Right cardiac atrium (tissue), 5 donors: Measurements from ENCODE around the gene IRX2. TPM values are rescaled to one million over a fixed set of nuclear protein-coding genes. Genes with fewer than 3 reads are reported as not detected.

Experiments used
- ATAC-seq, 2 donors: fragments of 200-7000 bp; cut with Tn5 transposase; one replicate each; pipeline versions ENCODE4 v1.8.0 to v1.9.1; 2020; ENCODE audit warnings: moderate library complexity in 2 of 2, mild to moderate bottlenecking in 1 of 2
- DNase-seq, 3 donors: peaks; one replicate each; pipeline ENCODE4 v3.0.0-alpha.2; 2020
- H3K27ac ChIP-seq: one replicate; pipeline ENCODE4 v1.5.1; 2013; ENCODE audit warnings: mild to moderate bottlenecking, low read length, control low read depth, moderate library complexity
- H3K27me3 ChIP-seq: one replicate; pipeline ENCODE4 v1.6.1; 2013; ENCODE audit not compliant: control insufficient read depth, insufficient read depth
- H3K4me1 ChIP-seq: one replicate; pipeline ENCODE4 v1.6.1; 2013; ENCODE audit warnings: low read length; ENCODE audit not compliant: control insufficient read depth, insufficient read depth
- H3K4me3 ChIP-seq: one replicate; pipeline ENCODE4 v1.5.1; 2013; ENCODE audit warnings: low read length, control low read depth
- H3K9me3 ChIP-seq: one replicate; pipeline ENCODE4 v1.6.1; 2013; ENCODE audit warnings: low read length; ENCODE audit not compliant: control insufficient read depth
- WGBS: extraction: QIAGEN DNeasy Blood & Tissue Kit; methylation state at CpG from one replicate; pipeline ENCODE4 v1.1.7; 2013; 5-methylcytosine and 5-hydroxymethylcytosine counted together
- intact Hi-C, 4 donors: fragments of 100-400 bp; cut with DNase I; formaldehyde crosslinking; loops; one replicate each; pipeline versions ENCODE4 v1.11.0 to v1.14.0; 2022 to 2023
- long read RNA-seq, 4 donors: library from polyadenylated mRNA; unstranded; transcript quantifications; one replicate each; pipeline ENCODE4 v2.0.0, GENCODE V29; 2020 to 2021
- polyA plus RNA-seq: library from polyadenylated mRNA; stranded (reverse); fragments of 200-250 nt; gene quantifications from one replicate; pipeline ENCODE4 v1.2.3, GENCODE V29; 2013
- total RNA-seq, 4 donors: library from RNA; stranded (reverse); fragmentation: NEBNext Ultra II Directional; extraction: Animal tissue kit (Norgen Biotek cat#: 25700); gene quantifications; one replicate each; pipeline ENCODE4 v1.2.1, GENCODE V29; 2021
- donor health status: healthy with polysubstance abuse.
- donor health status: DM: no; HTN: yes; CAD: no.
- donor health status: DM: no; HTN: no; CAD: no.
- donor health status: DM: no; HTN: yes; CAD: no; lungs with severe emphysema.
- donor health status: DM: yes; HTN: yes; CAD: no.

Gene IRX2
- total RNA-seq (1 to 10 TPM in 1 of 4 donors, under 1 TPM in 2, not detected in 1; 0.46 to 1.4 (median 0.79) TPM), polyA plus RNA-seq (0.20 TPM)
- long read RNA-seq, donor 1, result 0 reads
- long read RNA-seq, donor 2, partial matches to known transcripts, result 0 of 2 reads
- long read RNA-seq, donor 2, other reads (novel, unspliced or antisense), result 0 of 2 reads
- long read RNA-seq, donor 3, result 0 reads
- long read RNA-seq, donor 4, result 0 reads

DNA sequence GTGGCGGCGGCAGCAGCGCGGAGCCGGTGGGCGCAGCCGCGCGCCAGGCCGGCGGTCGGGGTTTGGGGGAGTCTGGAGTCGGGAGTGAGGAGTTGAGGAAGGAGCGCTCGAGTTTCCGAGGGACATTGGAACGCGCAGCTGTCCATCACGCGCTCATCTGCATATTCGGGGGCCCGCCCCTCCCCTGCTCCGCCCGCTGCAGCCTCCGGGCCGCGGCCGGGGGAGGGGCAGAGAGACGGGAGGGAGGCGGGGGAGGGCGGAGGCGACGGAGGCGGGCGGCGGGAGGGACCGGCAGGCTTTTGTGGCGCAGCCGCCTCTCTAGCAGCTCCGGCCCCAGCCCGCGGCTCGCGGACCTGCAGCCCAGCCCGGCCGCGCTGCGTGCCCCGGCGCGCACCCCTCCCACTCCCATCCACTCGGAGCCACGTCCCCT is at the start of gene IRX2:
TSS of gene IRX2 (minus strand) at position 86 of the 430 bp plus-strand sequence. CDS start 264 bp downstream, outside the sequence.
- H3K27ac ChIP-seq, result no peak within 1 kb of the TSS
- H3K27me3 ChIP-seq, result peaks cover 2% of the 10 kb centered on the region
- peak within 1 kb of the TSS; percentile 51 for H3K4me3 ChIP-seq
- intact Hi-C loops, result no loop called here
- DNase-seq, result peak; percentile 74 to 87 (median 84)
- no peaks in the 10 kb centered on the region for H3K4me1 ChIP-seq
- ATAC-seq, result peak; percentile 89 to 90
- H3K9me3 ChIP-seq, result no peaks in the 10 kb centered on the region
- WGBS, result 2% methylated on average over 53 of the region's 53 CpGs

DNA sequence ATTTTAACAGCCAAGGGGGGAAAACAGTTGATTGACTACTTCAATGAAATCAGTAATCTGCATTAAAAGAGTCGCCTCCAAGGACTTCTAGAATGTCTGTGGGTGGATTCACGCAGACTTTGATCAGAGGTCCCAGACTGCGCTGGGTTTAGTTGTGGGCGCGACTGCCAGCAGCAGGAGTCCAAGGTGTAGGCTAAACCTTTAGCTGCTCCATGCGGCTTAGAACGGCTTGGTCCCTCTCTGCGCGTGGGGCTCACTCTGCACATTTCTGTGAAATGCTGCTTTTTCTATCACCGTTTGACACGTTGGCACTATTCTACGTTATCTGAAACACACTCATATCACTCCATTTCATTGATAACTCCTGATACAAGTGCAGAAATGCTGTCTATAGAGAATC is 48.6 kb upstream of the IRX2 start:
- H3K27ac ChIP-seq, result no peak overlapping the region

DNA sequence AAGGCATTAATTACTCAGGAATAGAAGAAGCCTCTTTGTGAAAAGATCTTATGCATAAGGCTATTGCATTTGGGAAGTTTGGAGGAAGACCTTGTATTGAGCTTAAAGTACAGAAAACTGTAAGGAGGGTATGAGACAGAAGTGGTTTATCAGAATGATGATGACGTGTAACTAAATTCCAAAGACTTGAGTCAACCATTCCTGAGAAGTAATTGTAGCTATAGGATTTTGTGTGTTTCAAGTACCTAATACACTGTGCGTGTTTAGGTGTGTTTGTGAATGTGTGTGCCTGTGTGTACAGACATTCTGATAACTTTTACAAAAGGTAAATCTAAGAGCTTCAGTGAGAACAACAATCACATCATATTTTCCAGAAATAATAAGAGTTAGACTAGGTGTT is 46.5 kb upstream of the IRX2 start:
- no peak overlapping the region for H3K4me3 ChIP-seq
- DNase-seq (no peak), ATAC-seq (no peak)
- H3K27me3 ChIP-seq, result no peaks in the 10 kb centered on the region
- intact Hi-C loops, result no loop called here
- H3K27ac ChIP-seq, result no peak overlapping the region
- WGBS, result 49% methylated on average over 2 of the region's 2 CpGs
- no peaks in the 10 kb centered on the region for H3K4me1 ChIP-seq
- H3K9me3 ChIP-seq, result peaks cover 2% of the 10 kb centered on the region

More for the DNA sequence above, 48.6 kb upstream of the IRX2 start:
- WGBS, result 63% methylated on average over 12 of the region's 12 CpGs
- Histone ChIP-seq H3K9me3 (peaks cover 2% of the 10 kb centered on the region), H3K4me3 (no peak overlapping the region), H3K27me3 (no peaks in the 10 kb centered on the region), H3K4me1 (no peaks in the 10 kb centered on the region)
- intact Hi-C loops, result no loop called here
- no peak for ATAC-seq
- no peak for DNase-seq

- H3K4me1 ChIP-seq, result no peaks in the 10 kb centered on the region
- no peak for ATAC-seq
- DNase-seq, result no peak
- WGBS, result 70% methylated on average over 3 of the region's 3 CpGs
- no peak overlapping the region for H3K4me3 ChIP-seq
- intact Hi-C loops, result no loop called here
- H3K27me3 ChIP-seq, result no peaks in the 10 kb centered on the region
- H3K9me3 ChIP-seq, result peaks cover 5% of the 10 kb centered on the region
- H3K27ac ChIP-seq, result no peak overlapping the region
Measured at GRCh38 chr5:2797160-2797559, 45.7 kb upstream of the IRX2 start.

DNA sequence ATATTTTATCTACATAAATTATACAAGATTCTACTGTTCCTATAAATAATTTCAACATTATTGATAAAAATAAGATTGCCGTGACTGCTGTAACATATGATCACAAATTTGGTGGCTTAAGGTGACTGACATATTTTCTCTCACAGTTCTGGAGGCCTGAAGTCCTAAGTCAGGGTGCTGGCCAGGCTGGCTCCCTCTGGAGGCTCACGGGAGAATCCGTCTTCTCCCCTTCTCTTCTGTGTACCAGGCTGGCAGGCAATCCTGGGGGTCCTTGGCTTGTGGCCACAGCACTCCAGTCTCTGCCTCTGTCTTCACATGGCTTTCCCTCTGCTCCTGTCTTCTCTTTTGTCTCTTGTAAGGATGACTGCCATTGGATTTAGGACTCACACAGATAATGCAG is 31.7 kb upstream of the IRX2 start:
- H3K4me3 ChIP-seq, result no peak overlapping the region
- H3K27me3 ChIP-seq, result no peaks in the 10 kb centered on the region
- peaks cover 2% of the 10 kb centered on the region for H3K9me3 ChIP-seq
- no peaks in the 10 kb centered on the region for H3K4me1 ChIP-seq
- H3K27ac ChIP-seq, result no peak overlapping the region
- intact Hi-C loops, result no loop called here
- 85% methylated on average over 3 of the region's 3 CpGs for WGBS
- DNase-seq (no peak), ATAC-seq (no peak)

DNA sequence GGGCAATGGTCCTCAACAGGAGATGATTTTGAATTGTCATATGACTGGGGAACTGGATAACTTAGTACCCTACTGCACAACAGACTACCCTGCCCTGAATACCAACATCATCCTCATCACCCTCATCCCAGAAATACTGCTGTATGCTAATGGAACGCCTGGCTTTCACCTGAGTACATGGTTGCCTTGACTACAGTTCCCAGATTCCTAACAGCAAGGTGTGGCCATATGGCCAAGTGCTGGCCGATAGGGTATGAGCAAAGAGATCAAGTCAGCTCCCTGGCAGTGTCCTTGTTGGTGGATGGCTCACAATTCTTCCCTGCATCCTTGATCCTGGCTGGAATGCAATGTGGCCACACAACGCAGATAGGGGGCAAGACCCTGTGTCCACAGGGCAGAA is 31.2 kb upstream of the IRX2 start:
- ATAC-seq, result no peak
- no peaks in the 10 kb centered on the region for H3K4me1 ChIP-seq
- intact Hi-C loops, result no loop called here
- H3K9me3 ChIP-seq, result peaks cover 2% of the 10 kb centered on the region
- 81% methylated on average over 3 of the region's 3 CpGs for WGBS
- no peak overlapping the region for H3K27ac ChIP-seq
- no peak for DNase-seq
- H3K27me3 ChIP-seq, result no peaks in the 10 kb centered on the region
- H3K4me3 ChIP-seq, result no peak overlapping the region

DNA sequence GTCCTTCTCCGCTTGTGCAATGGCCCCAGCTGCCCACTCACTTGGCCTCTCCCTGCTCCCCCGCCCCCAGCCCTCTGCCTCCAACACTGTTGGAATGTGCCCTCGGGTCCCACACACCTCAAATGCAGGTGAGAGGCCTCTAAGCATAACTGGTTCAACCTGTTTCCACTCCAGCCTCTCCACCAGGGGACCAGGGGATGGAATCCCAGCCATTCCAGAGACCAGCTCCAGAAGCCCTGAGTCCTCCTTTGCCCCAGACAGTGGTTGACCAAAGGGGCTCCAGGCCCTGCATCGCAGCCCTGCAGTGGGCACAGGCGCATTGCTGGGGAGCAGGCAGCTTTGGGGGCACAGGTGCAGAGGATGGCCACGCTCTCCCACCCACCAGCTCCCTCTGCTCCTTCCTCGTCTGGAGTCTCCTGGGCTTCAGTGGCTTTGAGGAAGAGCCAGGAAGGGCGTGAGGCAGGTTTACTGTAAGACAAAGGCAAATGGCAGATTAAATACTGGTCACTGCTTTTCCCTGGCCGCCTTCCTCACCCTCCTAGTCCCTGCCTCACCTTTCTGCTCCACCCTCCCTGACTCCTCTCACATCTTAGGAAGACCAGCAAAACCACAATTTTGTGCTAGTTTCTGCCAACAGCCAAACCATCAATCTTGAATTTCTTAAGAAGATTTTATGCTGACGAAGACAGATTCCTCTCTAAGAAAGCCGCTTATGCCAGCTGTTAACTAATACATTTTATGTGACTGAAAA is 29.1 kb upstream of the IRX2 start:
- WGBS, result 68% methylated on average over 11 of the region's 11 CpGs
- no peaks in the 10 kb centered on the region for H3K27me3 ChIP-seq
- no peak for DNase-seq
- no peak overlapping the region for H3K4me3 ChIP-seq
- H3K9me3 ChIP-seq, result peaks cover 2% of the 10 kb centered on the region
- H3K27ac ChIP-seq, result no peak overlapping the region
- intact Hi-C loops, result no loop called here
- no peaks in the 10 kb centered on the region for H3K4me1 ChIP-seq
- no peak for ATAC-seq

DNA sequence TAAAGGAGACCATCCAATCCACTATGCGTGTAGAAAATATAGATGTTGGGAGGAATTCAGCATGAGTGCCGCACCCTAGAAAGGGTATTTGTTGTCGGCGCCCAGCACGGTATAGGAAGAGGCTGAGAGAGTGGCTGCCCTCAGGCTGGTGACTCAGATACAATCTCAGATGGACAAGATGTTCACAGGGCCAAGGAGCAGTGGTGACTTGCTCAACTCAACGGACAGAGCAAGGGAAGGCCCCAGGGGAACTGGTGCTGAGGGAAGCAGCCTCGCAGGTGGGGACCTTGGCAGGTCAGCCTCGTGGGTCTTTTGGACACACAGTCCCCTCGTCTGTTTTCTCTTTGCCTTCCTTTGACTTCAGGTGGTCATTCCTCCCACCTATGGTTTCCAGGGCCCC is 28.0 kb upstream of the IRX2 start:
- DNase-seq (no peak), ATAC-seq (no peak)
- no peak overlapping the region for H3K27ac ChIP-seq
- intact Hi-C loops, result no loop called here
- H3K9me3 ChIP-seq, result peaks cover 2% of the 10 kb centered on the region
- no peaks in the 10 kb centered on the region for H3K4me1 ChIP-seq
- WGBS, result 67% methylated on average over 9 of the region's 9 CpGs
- H3K27me3 ChIP-seq, result no peaks in the 10 kb centered on the region
- H3K4me3 ChIP-seq, result no peak overlapping the region

- no peaks in the 10 kb centered on the region for H3K4me1 ChIP-seq
- ATAC-seq, result no peak
- DNase-seq, result no peak
- H3K27me3 ChIP-seq, result no peaks in the 10 kb centered on the region
- no peaks in the 10 kb centered on the region for H3K9me3 ChIP-seq
- intact Hi-C loops, result no loop called here
- 74% methylated on average over 20 of the region's 20 CpGs for WGBS
- no peak overlapping the region for H3K4me3 ChIP-seq
- no peak overlapping the region for H3K27ac ChIP-seq
Measured at GRCh38 chr5:2776337-2777302, 25.1 kb upstream of the IRX2 start.

DNA sequence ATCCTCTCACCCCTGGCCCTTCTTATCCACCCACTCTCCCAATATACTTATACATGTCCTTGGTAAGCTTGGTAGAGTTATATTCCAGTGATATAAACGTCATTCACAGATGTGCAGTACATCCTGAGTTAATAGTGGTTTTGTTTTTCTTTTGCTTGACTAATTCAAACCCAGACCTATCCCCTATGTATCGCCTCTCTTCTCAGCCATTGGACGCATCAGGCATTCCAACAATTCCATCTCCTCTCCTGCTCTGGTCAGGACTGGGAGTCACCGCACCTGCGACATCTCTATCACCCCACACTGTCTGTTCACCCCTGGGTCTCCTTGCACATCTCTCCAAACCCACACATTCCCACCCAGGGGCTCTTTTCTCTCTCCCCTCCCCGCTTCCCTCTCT is 21.9 kb upstream of the IRX2 start:
- WGBS, result 75% methylated on average over 6 of the region's 6 CpGs
- DNase-seq (no peak), ATAC-seq (no peak)
- H3K27me3 ChIP-seq, result no peaks in the 10 kb centered on the region
- no peak overlapping the region for H3K4me3 ChIP-seq
- no peak overlapping the region for H3K27ac ChIP-seq
- no peaks in the 10 kb centered on the region for H3K4me1 ChIP-seq
- H3K9me3 ChIP-seq, result no peaks in the 10 kb centered on the region
- intact Hi-C loops, result no loop called here

GRCh38 chr5:2767089-2767488 is 15.6 kb upstream of the IRX2 start:
- Histone ChIP-seq H3K27me3 (no peaks in the 10 kb centered on the region), H3K27ac (no peak overlapping the region), H3K4me1 (no peaks in the 10 kb centered on the region), H3K4me3 (no peak overlapping the region), H3K9me3 (no peaks in the 10 kb centered on the region)
- intact Hi-C loops, result no loop called here
- ATAC-seq, result no peak
- 71% methylated on average over 6 of the region's 6 CpGs for WGBS
- no peak for DNase-seq
